Gastroesophageal sphincter (tissue), 3 donors: Measurements from ENCODE around the gene ROBO1.

Source experiments
- CTCF ChIP-seq, 4 experiments: fragments of 200-600 bp in 2 of 4; fragments of 450-650 bp in 2 of 4; sonication (generic) in 1 of 4; IDR thresholded peaks; one replicate each; pipeline ENCODE4 v1.5.1; 2017 to 2019; ENCODE audit warnings: antibody characterized with exemption in 4 of 4, mild to moderate bottlenecking in 2 of 4, moderate library complexity in 2 of 4
- EP300 ChIP-seq: sonication (generic); formaldehyde crosslinking; IDR thresholded peaks from one replicate; pipeline ENCODE4 v1.6.1; 2017; ENCODE audit warnings: antibody characterized with exemption, mild to moderate bottlenecking
- POLR2A ChIP-seq, 2 donors: fragments of 450-650 bp; IDR thresholded peaks; one replicate each; pipeline ENCODE4 v1.6.1; 2017; ENCODE audit warnings: antibody characterized with exemption in 2 of 2, mild to moderate bottlenecking in 2 of 2, moderate library complexity in 1 of 2
- POLR2AphosphoS5 ChIP-seq: sonication (generic); formaldehyde crosslinking; IDR thresholded peaks from one replicate; pipeline ENCODE4 v1.6.1; 2017; ENCODE audit warnings: antibody characterized with exemption

- TF ChIP-seq EP300 (no peak), POLR2AphosphoS5 (no peak), CTCF (IDR thresholded peaks at IDR 0.05) (no peak), POLR2A (IDR thresholded peaks at IDR 0.05) (no peak)
Observed at GRCh38 chr3:79094654-79095053, 673.1 kb downstream of the ROBO1 start.
